ENCODE measurements around the gene INSM1. TPM values are rescaled to one million over a fixed set of nuclear protein-coding genes. Genes with fewer than 3 reads are reported as not detected.

Gene INSM1
- total and polyA plus RNA-seq, 10 of the 15 experiments (the other 5 are each of a cell fraction or from before 2014, with no cell fraction given), result 0.03 to 0.11 (median 0.04) TPM; not detected in 7

DNA sequence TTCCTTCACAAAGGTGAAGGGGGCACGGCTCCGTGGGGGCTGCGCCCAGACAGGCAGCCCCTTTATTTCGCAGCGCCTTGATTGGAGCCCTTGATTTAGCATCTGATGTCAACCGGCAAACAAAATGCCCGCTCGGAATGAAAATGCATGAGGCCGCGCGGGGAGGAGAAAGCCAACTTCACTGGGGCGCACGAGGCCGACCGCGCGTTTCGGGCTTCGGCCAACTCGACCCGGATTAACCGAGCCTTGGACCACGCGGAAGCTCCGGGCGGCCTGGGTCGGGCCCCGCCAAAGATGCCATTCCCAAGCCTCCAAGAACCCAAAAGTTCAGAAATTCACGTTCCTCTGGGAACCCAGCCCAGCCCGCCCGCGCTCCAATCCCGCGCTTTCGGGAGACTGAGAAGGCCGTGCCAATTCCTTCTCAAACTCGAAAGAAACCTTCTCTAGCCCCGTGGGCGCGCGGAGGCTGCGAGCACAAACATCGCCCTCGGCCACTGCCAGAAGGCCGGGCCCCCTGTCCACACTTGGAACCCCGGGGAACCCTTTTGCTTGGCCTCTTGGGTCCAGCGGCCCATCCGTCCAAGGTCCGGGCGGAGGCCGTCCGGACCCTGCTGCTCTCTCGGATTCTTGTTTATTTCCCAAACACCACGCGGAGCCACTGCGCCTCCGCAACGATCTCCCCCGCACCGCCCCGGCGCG lies 879 bp upstream of the INSM1 start:
- Histone ChIP-seq H3K79me2 (ENCODE audit: control insufficient read depth, insufficient read depth, low read length) (no peaks in the 10 kb centered on the region), H3K4me2 (ENCODE audit: control insufficient read depth, insufficient read depth) (peak overlapping the region; percentile 13; the same call in 1 of the 2 replicates), H3K4me1 (ENCODE audit: control insufficient read depth, insufficient read depth, low read length) (no peaks in the 10 kb centered on the region), H3K27ac (ENCODE audit: control insufficient read depth, insufficient read depth) (no peak overlapping the region), H3K9me3 (replicated peaks; ENCODE audit: control insufficient read depth, insufficient read depth, low read length) (no peaks in the 10 kb centered on the region), H2AFZ (ENCODE audit: control insufficient read depth, low read depth, low read length) (no peak overlapping the region), H3K36me3 (ENCODE audit: control insufficient read depth in 2 of 2, insufficient read depth in 2 of 2, low read length in 1 of 2) (no peaks in the 10 kb centered on the region), H4K20me1 (ENCODE audit: control insufficient read depth, insufficient read depth) (no peaks in the 10 kb centered on the region), H3K27me3 (replicated peaks in 1 of 2; ENCODE audit: control insufficient read depth in 2 of 2, insufficient read depth in 2 of 2, low read length in 1 of 2) (peaks cover 21 to 38% of the 10 kb centered on the region in 2 experiments), H3K9ac (ENCODE audit: control insufficient read depth, insufficient read depth, low read length) (no peak overlapping the region), H3K4me3 (peak overlapping the region; percentile 44; the same call in 1 of the 2 replicates)
- ATAC-seq, result no peak
- BruUV-seq (replicated peaks), result no TSS peak
- TF ChIP-seq EZH2 (IDR thresholded peaks at IDR 0.05; ENCODE audit: borderline replicate concordance, control insufficient read depth, low read depth, low read length), result 0 out of 2 replicates have a peak, but pooled peaks have one; percentile 22
- no peak for TF ChIP-seq NFYA (IDR thresholded peaks at IDR 0.05; ENCODE audit: borderline replicate concordance, low read depth, low read length)
- 11% methylated on average over 43 of the region's 63 CpGs for WGBS (ENCODE audit: insufficient coverage, insufficient replicate concordance, low lambda C conversion rate, missing lambda C conversion rate)
- ChIA-PET CTCF (no interaction called here), RAD21 (ENCODE audit: unreplicated experiment) (interaction anchor here (0.7 kb wide), 1 partner anchor 45 kb away, joined by 3 read pairs; no protein-coding TSS in a partner anchor), POLR2A (no interaction called here), SMC1A (ENCODE audit: uncharacterized antibody, unreplicated experiment) (no interaction called here)
- no peak for DNase-seq (ENCODE audit: low read depth, low spot score)
- intact Hi-C loops (cut with micrococcal nuclease; ENCODE audit: unreplicated experiment) (loop anchor here (10.0 kb wide), 2 partner anchors 118 to 282 kb away; no protein-coding TSS in a partner anchor), in situ Hi-C loops (cut with MboI) (no loop called here)
- FAIRE-seq, result no peak

DNA sequence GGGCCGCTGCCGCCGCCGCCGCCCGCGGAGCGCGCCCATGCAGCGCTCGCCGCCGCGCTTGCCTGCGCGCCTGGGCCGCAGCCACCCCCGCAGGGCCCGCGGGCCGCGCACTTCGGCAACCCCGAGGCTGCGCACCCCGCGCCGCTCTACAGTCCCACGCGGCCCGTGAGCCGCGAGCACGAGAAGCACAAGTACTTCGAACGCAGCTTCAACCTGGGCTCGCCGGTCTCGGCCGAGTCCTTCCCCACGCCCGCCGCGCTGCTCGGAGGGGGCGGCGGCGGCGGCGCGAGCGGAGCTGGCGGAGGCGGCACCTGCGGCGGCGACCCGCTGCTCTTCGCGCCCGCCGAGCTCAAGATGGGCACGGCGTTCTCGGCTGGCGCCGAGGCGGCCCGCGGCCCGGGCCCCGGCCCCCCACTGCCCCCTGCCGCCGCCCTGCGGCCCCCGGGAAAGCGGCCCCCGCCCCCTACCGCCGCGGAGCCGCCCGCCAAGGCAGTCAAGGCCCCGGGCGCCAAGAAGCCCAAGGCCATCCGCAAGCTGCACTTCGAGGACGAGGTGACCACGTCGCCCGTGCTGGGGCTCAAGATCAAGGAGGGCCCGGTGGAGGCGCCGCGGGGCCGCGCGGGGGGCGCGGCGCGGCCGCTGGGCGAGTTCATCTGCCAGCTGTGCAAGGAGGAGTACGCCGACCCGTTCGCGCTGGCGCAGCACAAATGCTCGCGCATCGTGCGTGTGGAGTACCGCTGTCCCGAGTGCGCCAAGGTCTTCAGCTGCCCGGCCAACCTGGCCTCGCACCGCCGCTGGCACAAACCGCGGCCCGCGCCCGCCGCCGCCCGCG lies 730 bp downstream of the INSM1 start:
- 4% methylated on average over 63 of the region's 130 CpGs for WGBS (ENCODE audit: insufficient coverage, insufficient replicate concordance, low lambda C conversion rate, missing lambda C conversion rate)
- intact Hi-C loops (cut with micrococcal nuclease; ENCODE audit: unreplicated experiment) (loop anchor here (10.0 kb wide), 2 partner anchors 116 to 284 kb away; no protein-coding TSS in a partner anchor), in situ Hi-C loops (cut with MboI) (no loop called here)
- TF ChIP-seq EGR1 (IDR thresholded peaks at IDR 0.05; ENCODE audit: borderline replicate concordance in 1 of 2, low read depth in 2 of 2, low read length in 2 of 2) (peak in 1 of 2 experiments; percentile 75; a peak in 2 of 3 replicates), CBX3 (IDR thresholded peaks at IDR 0.05; ENCODE audit: borderline replicate concordance, low read depth) (no peak)
- Histone ChIP-seq H3K27ac (ENCODE audit: control insufficient read depth, insufficient read depth) (no peak overlapping the region), H3K4me1 (ENCODE audit: control insufficient read depth, insufficient read depth, low read length) (no peaks in the 10 kb centered on the region), H3K9ac (ENCODE audit: control insufficient read depth, insufficient read depth, low read length) (no peak overlapping the region), H2AFZ (ENCODE audit: control insufficient read depth, low read depth, low read length) (peak overlapping the region; percentile 21; the same call in 1 of the 2 replicates), H3K4me2 (ENCODE audit: control insufficient read depth, insufficient read depth) (peak overlapping the region; percentile 71), H4K20me1 (ENCODE audit: control insufficient read depth, insufficient read depth) (no peaks in the 10 kb centered on the region), H3K36me3 (ENCODE audit: control insufficient read depth in 2 of 2, insufficient read depth in 2 of 2, low read length in 1 of 2) (no peaks in the 10 kb centered on the region), H3K79me2 (ENCODE audit: control insufficient read depth, insufficient read depth, low read length) (no peaks in the 10 kb centered on the region), H3K9me3 (replicated peaks; ENCODE audit: control insufficient read depth, insufficient read depth, low read length) (no peaks in the 10 kb centered on the region), H3K4me3 (peak overlapping the region; percentile 57; the same call in 1 of the 2 replicates), H3K27me3 (replicated peaks in 1 of 2; ENCODE audit: control insufficient read depth in 2 of 2, insufficient read depth in 2 of 2, low read length in 1 of 2) (peaks cover 19 to 32% of the 10 kb centered on the region in 2 experiments)
- no peak for DNase-seq (ENCODE audit: low read depth, low spot score)
- ChIA-PET POLR2A (no interaction called here), RAD21 (ENCODE audit: unreplicated experiment) (no interaction called here), SMC1A (ENCODE audit: uncharacterized antibody, unreplicated experiment) (no interaction called here), CTCF (no interaction called here)
- BruUV-seq (replicated peaks), result no TSS peak
- ATAC-seq, result peak; percentile 19; the same call in 2 of the 3 replicates
- no peak for FAIRE-seq

Data from GM12878 (cell line).